Testis (tissue), 2 donors: Measurements from ENCODE around the gene SLC9A3.

Experiments
- CTCF ChIP-seq, 3 experiments: fragments of 450-650 bp in 2 of 3; fragments of 200-600 bp in 1 of 3; sonication (generic) in 1 of 3; IDR thresholded peaks; one replicate each; pipeline ENCODE4 v1.5.1; 2016 to 2019; ENCODE audit warnings: antibody characterized with exemption in 3 of 3, mild to moderate bottlenecking in 2 of 3, moderate library complexity in 1 of 3
- POLR2A ChIP-seq: fragments of 450-650 bp; IDR thresholded peaks from one replicate; pipeline ENCODE4 v1.6.1; 2017; ENCODE audit warnings: antibody characterized with exemption, mild to moderate bottlenecking, moderate library complexity

- TF ChIP-seq CTCF (IDR thresholded peaks at IDR 0.05) = no peak
- TF ChIP-seq POLR2A = no peak
These were observed 918 bp upstream of the SLC9A3 start for GRCh38 chr5:524973-525761.
